ENCODE results near the gene LRRTM4.

Gene LRRTM4

GRCh38 chr2:77127345-77127744 is 394.8 kb downstream of the LRRTM4 start:
- TF ChIP-seq CTCF (IDR thresholded peaks at IDR 0.05; ENCODE audit: low read depth, low read length), result no peak
- no peak overlapping the region for H3K4me3 ChIP-seq (ENCODE audit: low read depth, low read length)

- no peak overlapping the region for H3K4me3 ChIP-seq (ENCODE audit: low read depth, low read length)
- no peak for TF ChIP-seq CTCF (IDR thresholded peaks at IDR 0.05; ENCODE audit: low read depth, low read length)
Measured at GRCh38 chr2:77121518-77121917, 400.7 kb downstream of the LRRTM4 start.

- no peak for TF ChIP-seq CTCF (IDR thresholded peaks at IDR 0.05; ENCODE audit: low read depth, low read length)
Measured at GRCh38 chr2:77119333-77119732, 402.8 kb downstream of the LRRTM4 start.

DNA sequence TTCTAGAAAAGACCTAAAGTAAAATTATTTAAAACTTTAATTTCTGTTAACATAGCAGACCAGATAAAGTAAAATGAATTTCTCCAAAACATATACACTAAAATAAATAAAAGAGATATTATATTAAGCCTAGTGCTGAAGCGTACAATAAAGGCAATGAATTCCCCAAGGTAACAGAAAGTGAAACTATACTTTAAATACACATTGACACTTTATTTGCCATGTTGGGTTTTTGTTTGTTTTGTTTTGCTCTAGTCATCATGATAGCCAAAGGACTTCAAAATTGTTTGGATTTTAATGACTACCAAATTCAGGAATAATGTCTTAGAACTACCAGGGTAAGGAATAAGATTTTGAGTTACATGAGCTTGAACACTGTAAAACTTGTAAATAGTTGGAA is 413.3 kb downstream of the LRRTM4 start:
- no peak overlapping the region for H3K4me3 ChIP-seq (ENCODE audit: low read depth, low read length)
- TF ChIP-seq CTCF (IDR thresholded peaks at IDR 0.05; ENCODE audit: low read depth, low read length), result no peak

More at GRCh38 chr2:77119333-77119732, 402.8 kb downstream of the LRRTM4 start:
- no peak overlapping the region for H3K4me3 ChIP-seq (ENCODE audit: low read depth, low read length)

DNA sequence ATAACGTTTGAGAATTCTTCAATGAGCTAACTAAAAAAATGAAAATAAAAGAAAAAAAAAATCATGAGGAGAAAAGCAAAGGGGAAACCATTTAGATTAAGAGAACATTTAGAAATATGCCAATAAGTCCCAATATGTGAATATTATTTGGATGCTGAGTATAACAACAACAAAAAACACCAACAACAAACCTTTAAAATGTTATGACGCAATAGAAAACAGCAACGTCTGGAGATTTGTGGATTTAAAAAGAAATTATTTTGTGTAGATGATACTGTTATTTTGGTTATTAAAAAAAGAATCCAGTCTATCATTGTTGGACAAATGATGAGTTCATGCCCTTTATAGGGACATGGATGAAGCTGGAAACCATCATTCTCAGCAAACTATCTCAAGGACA is 417.2 kb downstream of the LRRTM4 start:
- H3K4me3 ChIP-seq (ENCODE audit: low read depth, low read length), result no peak overlapping the region
- no peak for TF ChIP-seq CTCF (IDR thresholded peaks at IDR 0.05; ENCODE audit: low read depth, low read length)

DNA sequence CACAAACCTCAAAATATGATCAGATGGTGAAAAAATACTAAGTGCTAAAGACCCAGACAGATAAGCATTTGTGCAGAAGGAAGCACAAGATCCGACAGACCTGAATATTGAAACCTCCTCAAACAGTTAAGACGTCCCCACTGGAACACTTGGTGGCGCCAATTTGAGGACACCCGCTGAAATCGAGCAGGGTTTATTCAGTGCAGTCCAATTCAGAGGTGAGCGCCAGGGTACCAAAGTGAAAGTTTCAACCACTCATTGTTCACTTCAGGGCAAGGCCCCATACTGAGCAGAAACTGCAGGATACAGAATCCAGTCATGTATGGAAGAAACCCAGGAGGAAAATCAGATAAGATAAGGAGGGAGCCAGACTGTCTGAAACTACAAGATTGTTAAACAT is 417.6 kb downstream of the LRRTM4 start:
- TF ChIP-seq CTCF (IDR thresholded peaks at IDR 0.05; ENCODE audit: low read depth, low read length), result no peak
- no peak overlapping the region for H3K4me3 ChIP-seq (ENCODE audit: low read depth, low read length)

DNA sequence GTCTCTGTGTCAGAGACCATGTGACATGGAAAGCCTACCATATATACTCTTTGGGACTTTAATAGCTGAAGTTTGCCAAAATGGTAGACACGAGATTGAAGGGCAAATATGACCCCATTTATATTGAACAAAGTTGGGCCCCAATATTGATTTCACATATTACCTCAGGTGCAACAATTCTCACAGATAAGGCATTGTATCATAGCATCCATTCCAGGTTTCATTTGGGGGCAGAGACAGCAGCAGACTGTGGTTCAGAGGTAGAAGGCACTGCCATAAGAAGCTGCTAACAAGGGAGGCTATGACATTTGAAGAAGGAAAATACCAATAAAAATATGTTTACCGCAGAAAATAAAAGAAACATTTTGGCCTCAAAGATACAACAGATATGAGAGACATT is 419.2 kb downstream of the LRRTM4 start:
- no peak for TF ChIP-seq CTCF (IDR thresholded peaks at IDR 0.05; ENCODE audit: low read depth, low read length)
- H3K4me3 ChIP-seq (ENCODE audit: low read depth, low read length), result no peak overlapping the region
